Neuronal stem cell (in vitro differentiated cells): ENCODE results near the gene NALCN.

ENCODE experiments used
- DNase-seq: peaks from one replicate; pipeline ENCODE4 v3.0.0-alpha.2; 2013; ENCODE audit warnings: low spot score
- H2AFZ ChIP-seq: one replicate; pipeline ENCODE4 v1.6.1; 2013; ENCODE audit warnings: mild to moderate bottlenecking, low read length, inconsistent platforms
- H2AK5ac ChIP-seq: 2 replicates; pipeline ENCODE4 v1.6.1; 2013; ENCODE audit warnings: low read depth, mild to moderate bottlenecking, inconsistent platforms, low read length, moderate library complexity, mixed read lengths
- H2BK120ac ChIP-seq: 2 replicates; pipeline ENCODE4 v1.6.1; 2013; ENCODE audit warnings: low read depth, mild to moderate bottlenecking, inconsistent platforms, low read length, moderate library complexity, mixed read lengths
- H2BK12ac ChIP-seq: one replicate; pipeline ENCODE4 v1.6.1; 2013; ENCODE audit warnings: low read length, inconsistent platforms
- H2BK15ac ChIP-seq: 2 replicates; pipeline ENCODE4 v1.6.1; 2013; ENCODE audit warnings: mild to moderate bottlenecking, low read length, inconsistent platforms, mixed read lengths
- H2BK5ac ChIP-seq: one replicate; pipeline ENCODE4 v1.6.1; 2013; ENCODE audit warnings: inconsistent platforms, mild to moderate bottlenecking, low read length, moderate library complexity
- H3K14ac ChIP-seq: one replicate; pipeline ENCODE4 v1.6.1; 2013; ENCODE audit warnings: low read length, inconsistent platforms
- H3K18ac ChIP-seq: 2 replicates; pipeline ENCODE4 v1.6.1; 2013; ENCODE audit warnings: low read length, inconsistent platforms
- H3K23ac ChIP-seq: 2 replicates; pipeline ENCODE4 v1.6.1; 2013; ENCODE audit warnings: low read depth, mild to moderate bottlenecking, mixed read lengths, low read length, inconsistent platforms; ENCODE audit not compliant: poor library complexity
- H3K27ac ChIP-seq: replicated peaks from 3 replicates; pipeline ENCODE4 v1.5.1; 2013; ENCODE audit warnings: low read length, inconsistent platforms
- H3K27me3 ChIP-seq, 3 experiments: 2 replicates each; pipeline ENCODE4 v1.6.1; 2013; ENCODE audit warnings: low read length in 3 of 3, mild to moderate bottlenecking in 2 of 3, inconsistent platforms in 1 of 3, low read depth in 1 of 3, mixed read lengths in 1 of 3, moderate library complexity in 1 of 3; ENCODE audit not compliant: control insufficient read depth in 3 of 3, insufficient read depth in 3 of 3
- H3K36me3 ChIP-seq, 2 donors: replicated peaks in 1 of 2; 2 replicates each; pipeline ENCODE4 v1.6.1; 2013; ENCODE audit warnings: low read length in 2 of 2; ENCODE audit not compliant: control insufficient read depth in 2 of 2, insufficient read depth in 2 of 2
- H3K4ac ChIP-seq: 2 replicates; pipeline ENCODE4 v1.6.1; 2013; ENCODE audit warnings: inconsistent platforms, mild to moderate bottlenecking, low read length, moderate library complexity
- H3K4me1 ChIP-seq, 2 donors: 1 replicate in 1 of 2; 2 replicates in 1 of 2; pipeline ENCODE4 v1.6.1; 2013; ENCODE audit warnings: low read length in 2 of 2, low read depth in 1 of 2; ENCODE audit not compliant: control insufficient read depth in 2 of 2, insufficient read depth in 1 of 2
- H3K4me2 ChIP-seq: one replicate; pipeline ENCODE4 v1.6.1; 2013; ENCODE audit warnings: mild to moderate bottlenecking, low read length, inconsistent platforms; ENCODE audit not compliant: insufficient read depth, poor library complexity, severe bottlenecking
- H3K4me3 ChIP-seq, 2 donors: 2 replicates each; pipeline ENCODE4 v1.5.1; 2013; ENCODE audit warnings: low read length in 2 of 2, mild to moderate bottlenecking in 2 of 2, inconsistent platforms in 1 of 2, moderate library complexity in 1 of 2
- H3K79me1 ChIP-seq: one replicate; pipeline ENCODE4 v1.6.1; 2013; ENCODE audit warnings: low read depth, mild to moderate bottlenecking, inconsistent platforms, low read length, moderate library complexity
- H3K9ac ChIP-seq: one replicate; pipeline ENCODE4 v1.6.1; 2013; ENCODE audit warnings: mild to moderate bottlenecking, low read depth, low read length, inconsistent platforms; ENCODE audit not compliant: poor library complexity
- H3K9me3 ChIP-seq, 2 donors: replicated peaks in 1 of 2; 2 replicates each; pipeline versions ENCODE3 to v1.6.1; 2013; ENCODE audit warnings: low read length in 2 of 2, mild to moderate bottlenecking in 2 of 2, inconsistent platforms in 1 of 2, low read depth in 1 of 2, mixed read lengths in 1 of 2, moderate library complexity in 1 of 2; ENCODE audit not compliant: control insufficient read depth in 2 of 2, insufficient read depth in 1 of 2
- H4K8ac ChIP-seq: one replicate; pipeline ENCODE4 v1.6.1; 2013; ENCODE audit warnings: low read depth, mild to moderate bottlenecking, inconsistent platforms, low read length, moderate library complexity
- H4K91ac ChIP-seq: one replicate; pipeline ENCODE4 v1.6.1; 2013; ENCODE audit warnings: low read length, low read depth, mild to moderate bottlenecking, inconsistent platforms; ENCODE audit not compliant: poor library complexity
- WGBS, 2 donors: extraction: QIAGEN DNeasy Blood & Tissue Kit; methylation state at CpG; one replicate each; pipeline ENCODE4 v1.1.7; 2013; ENCODE audit warnings: missing lambda C conversion rate in 2 of 2, mixed read lengths in 1 of 2; ENCODE audit not compliant: insufficient read length in 2 of 2, insufficient replicate concordance in 1 of 2; ENCODE audit errors: extremely low coverage in 2 of 2; 5-methylcytosine and 5-hydroxymethylcytosine counted together

NALCN gene

DNA sequence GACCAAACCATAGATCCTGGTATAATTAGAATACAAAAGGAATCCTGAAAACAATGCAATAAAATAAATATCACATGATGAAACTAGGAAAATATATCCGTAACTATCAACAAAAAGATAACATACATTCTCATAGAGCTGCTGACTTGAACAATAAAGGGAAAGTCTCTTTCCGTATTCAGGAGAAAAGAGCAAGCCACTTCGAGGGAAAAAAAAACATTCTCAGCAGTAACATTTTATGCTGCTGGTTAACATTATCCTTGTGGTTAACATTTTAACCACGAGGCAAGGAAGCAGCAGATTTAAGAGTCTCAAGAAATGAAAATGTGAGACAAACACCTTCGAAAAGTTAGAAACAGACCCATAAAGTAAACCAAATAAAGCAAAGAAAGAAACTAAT, 25.8 kb downstream of the NALCN start:
- Histone ChIP-seq H2BK15ac (no peak overlapping the region), H2BK5ac (no peak overlapping the region), H2AFZ (peak overlapping the region; percentile 78), H3K79me1 (no peaks in the 10 kb centered on the region), H3K14ac (no peak overlapping the region), H2BK12ac (no peak overlapping the region), H4K91ac (no peak overlapping the region), H3K27me3 (no peaks in the 10 kb centered on the region), H4K8ac (no peak overlapping the region), H3K18ac (no peak overlapping the region), H3K23ac (no peak overlapping the region), H3K36me3 (no peaks in the 10 kb centered on the region), H3K4me2 (no peak overlapping the region), H3K4me3 (no peak overlapping the region), H2AK5ac (no peak overlapping the region), H3K9me3 (no peaks in the 10 kb centered on the region), H3K4ac (no peak overlapping the region), H3K27ac (no peak overlapping the region), H2BK120ac (no peak overlapping the region), H3K4me1 (no peaks in the 10 kb centered on the region), H3K9ac (no peak overlapping the region)
- DNase-seq = no peak
- no CpG with 5 or more reads among the region's 5 CpGs for WGBS, 2 donors

DNA sequence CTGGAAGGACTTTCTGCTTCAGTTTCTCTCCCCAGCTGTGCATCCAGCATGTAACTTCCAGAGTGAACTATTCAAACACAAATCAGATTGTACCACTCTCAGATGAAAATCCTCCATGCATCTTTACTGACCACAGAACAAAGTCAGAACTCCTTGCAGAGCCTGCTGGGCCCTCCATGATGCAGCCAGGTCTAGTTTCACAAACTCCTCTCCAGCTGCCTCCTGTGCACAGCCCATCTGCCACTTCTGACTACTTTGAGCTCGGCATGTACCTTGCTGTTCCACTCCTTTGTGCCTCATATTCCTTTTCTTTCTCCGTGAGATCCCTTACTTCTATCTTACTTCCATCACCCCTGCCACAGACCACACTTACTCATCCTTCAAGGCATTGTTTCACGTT, 31.4 kb downstream of the NALCN start:
- no peak overlapping the region for H3K14ac ChIP-seq
- no peak overlapping the region for H2BK15ac ChIP-seq
- H3K9ac ChIP-seq = no peak overlapping the region
- no peak overlapping the region for H3K27ac ChIP-seq
- H3K18ac ChIP-seq = no peak overlapping the region
- WGBS, 2 donors = no CpG with 5 or more reads among the region's 3 CpGs
- no peaks in the 10 kb centered on the region for H3K27me3 ChIP-seq
- H4K91ac ChIP-seq = no peak overlapping the region
- no peaks in the 10 kb centered on the region for H3K36me3 ChIP-seq
- H3K79me1 ChIP-seq = no peaks in the 10 kb centered on the region
- H2AFZ ChIP-seq = peak overlapping the region; percentile 74
- H3K23ac ChIP-seq = no peak overlapping the region
- no peak overlapping the region for H3K4me3 ChIP-seq
- no peak overlapping the region for H4K8ac ChIP-seq
- no peaks in the 10 kb centered on the region for H3K9me3 ChIP-seq
- H2BK120ac ChIP-seq = no peak overlapping the region
- H3K4me2 ChIP-seq = no peak overlapping the region
- H2BK12ac ChIP-seq = no peak overlapping the region
- H2BK5ac ChIP-seq = no peak overlapping the region
- peaks cover 0 to 2% of the 10 kb centered on the region in 2 donors for H3K4me1 ChIP-seq
- DNase-seq = no peak
- H2AK5ac ChIP-seq = no peak overlapping the region
- no peak overlapping the region for H3K4ac ChIP-seq

DNA sequence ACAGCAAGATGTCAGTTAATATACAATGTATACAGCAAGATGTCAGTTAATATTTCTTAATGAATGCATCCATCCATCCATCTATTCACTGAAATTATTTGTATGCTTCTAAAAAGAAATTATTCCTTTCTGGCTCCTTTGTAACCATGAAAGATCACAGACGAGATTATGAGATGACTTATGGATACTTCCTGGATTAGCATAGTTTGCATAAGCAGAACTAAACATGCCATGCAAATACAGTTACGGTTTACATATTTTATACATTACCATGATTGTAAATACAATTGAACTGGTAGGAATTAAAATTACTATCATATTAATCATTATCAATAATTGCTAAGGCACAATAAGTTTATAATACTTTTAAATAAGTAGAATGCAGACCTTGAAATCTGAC, 32.7 kb downstream of the NALCN start:
- H3K36me3 ChIP-seq = no peaks in the 10 kb centered on the region
- H3K27ac ChIP-seq = no peak overlapping the region
- no peak overlapping the region for H2AK5ac ChIP-seq
- no peak overlapping the region for H3K14ac ChIP-seq
- H3K9me3 ChIP-seq = no peaks in the 10 kb centered on the region
- DNase-seq = no peak
- H2BK12ac ChIP-seq = no peak overlapping the region
- H2BK15ac ChIP-seq = no peak overlapping the region
- H3K9ac ChIP-seq = no peak overlapping the region
- H4K8ac ChIP-seq = no peak overlapping the region
- no peak overlapping the region for H2BK5ac ChIP-seq
- peaks cover 0 to 2% of the 10 kb centered on the region in 2 donors for H3K4me1 ChIP-seq
- H3K23ac ChIP-seq = no peak overlapping the region
- H3K4me2 ChIP-seq = no peak overlapping the region
- no peak overlapping the region for H3K4me3 ChIP-seq
- no peak overlapping the region for H3K18ac ChIP-seq
- no peak overlapping the region for H3K4ac ChIP-seq
- H2AFZ ChIP-seq = no peak overlapping the region
- no CpG with 5 or more reads among the region's 2 CpGs for WGBS, 2 donors
- no peak overlapping the region for H2BK120ac ChIP-seq
- H3K79me1 ChIP-seq = no peaks in the 10 kb centered on the region
- H4K91ac ChIP-seq = no peak overlapping the region
- H3K27me3 ChIP-seq = no peaks in the 10 kb centered on the region

DNA sequence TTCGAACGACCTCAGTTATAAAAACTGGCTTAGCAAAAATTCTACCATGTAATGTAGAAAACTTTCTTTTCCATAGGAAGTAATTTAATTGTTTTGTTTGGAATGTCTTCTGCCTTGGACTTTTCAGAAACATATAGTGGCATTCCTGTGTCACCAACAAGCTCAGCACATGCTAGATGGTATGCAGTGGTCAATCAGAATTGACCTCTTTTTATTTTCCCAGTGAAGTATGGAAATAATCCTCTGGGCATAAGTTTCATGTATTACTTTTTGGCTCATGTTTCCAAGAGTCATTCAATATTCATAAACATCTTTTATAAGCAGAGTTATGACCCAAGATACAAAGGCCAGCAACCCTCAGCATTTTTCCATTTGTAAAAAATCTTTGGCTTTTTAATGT, 33.6 kb downstream of the NALCN start:
- H4K91ac ChIP-seq = no peak overlapping the region
- WGBS, 2 donors = no CpG with 5 or more reads among the region's 2 CpGs

More for the DNA sequence above, 33.6 kb downstream of the NALCN start:
- no peak overlapping the region for H3K14ac ChIP-seq
- H3K9ac ChIP-seq = no peak overlapping the region
- DNase-seq = no peak
- no peak overlapping the region for H3K4ac ChIP-seq
- H2BK12ac ChIP-seq = no peak overlapping the region
- no peak overlapping the region for H2AFZ ChIP-seq
- H3K27ac ChIP-seq = no peak overlapping the region
- H3K23ac ChIP-seq = no peak overlapping the region
- H3K18ac ChIP-seq = no peak overlapping the region
- H3K36me3 ChIP-seq = no peaks in the 10 kb centered on the region
- H3K79me1 ChIP-seq = no peaks in the 10 kb centered on the region
- no peak overlapping the region for H3K4me2 ChIP-seq
- no peak overlapping the region for H3K4me3 ChIP-seq
- H2BK5ac ChIP-seq = no peak overlapping the region
- H3K4me1 ChIP-seq = peaks cover 0 to 2% of the 10 kb centered on the region in 2 donors
- no peaks in the 10 kb centered on the region for H3K27me3 ChIP-seq
- no peak overlapping the region for H2BK15ac ChIP-seq
- no peaks in the 10 kb centered on the region for H3K9me3 ChIP-seq
- no peak overlapping the region for H2BK120ac ChIP-seq
- no peak overlapping the region for H4K8ac ChIP-seq
- H2AK5ac ChIP-seq = no peak overlapping the region
